HepG2 (cell line): ENCODE results near the gene TMEM187. TPM values are rescaled to one million over a fixed set of nuclear protein-coding genes. Genes with fewer than 3 reads are reported as not detected.

Source experiments
- ATAC-seq: fragments of 200-7000 bp; cut with Tn5 transposase; 3 replicates; pipeline ENCODE4 v1.9.1; 2020; ENCODE audit warnings: mild to moderate bottlenecking, moderate library complexity
- BruUV-seq: library from RNA; stranded (reverse); fragments of 400-500 nt; replicated peaks from 2 replicates; lab custom pipeline; 2021; lab: Mats Ljungman, UMichigan
- CTCF ChIA-PET: fragments of 300-600 bp; formaldehyde crosslinking; extraction: SDS; loops from one replicate; lab custom pipeline; 2021; ENCODE audit warnings: low total read pairs, inconsistent platforms, low intra/inter-chr PET ratio; lab: Yijun Ruan, JAX
- POLR2A ChIA-PET: fragments of 350-600 bp; sonication (Branson Sonifier 250); formaldehyde crosslinking; loops from one replicate; lab custom pipeline; 2020; ENCODE audit warnings: antibody characterized with exemption, inconsistent platforms; lab: Yijun Ruan, JAX
- DNase-seq: peaks from one replicate; pipeline ENCODE4 v3.0.0-alpha.2; 2015; ENCODE audit warnings: low spot score
- FAIRE-seq: peaks from 3 replicates; lab custom pipeline; 2011; peaks lifted over from hg19 to GRCh38; lab: Jason Lieb, UNC
- H2AFZ ChIP-seq: one replicate; pipeline ENCODE4 v1.6.1; 2011; ENCODE audit warnings: low read length, inconsistent platforms
- H3K27ac ChIP-seq: fragments of 300-600 bp; 3 replicates; pipeline ENCODE4 v1.8.0; 2011; ENCODE audit warnings: mixed run types, mild to moderate bottlenecking, mixed read lengths, low read length, inconsistent platforms; ENCODE audit not compliant: insufficient read depth; ENCODE audit errors: extremely low read length
- H3K27me3 ChIP-seq, 2 experiments: fragments of 200-600 bp in 1 of 2; 2 replicates in 1 of 2; 3 replicates in 1 of 2; pipeline versions ENCODE4 v1.6.0 to v1.8.0; 2011; ENCODE audit warnings: low read length in 2 of 2, mild to moderate bottlenecking in 2 of 2, moderate library complexity in 2 of 2, inconsistent platforms in 1 of 2; ENCODE audit not compliant: insufficient read depth in 2 of 2, control insufficient read depth in 1 of 2
- H3K36me3 ChIP-seq, 2 experiments: fragments of 200-600 bp in 1 of 2; replicated peaks in 1 of 2; 2 replicates in 1 of 2; 3 replicates in 1 of 2; pipeline versions ENCODE4 v1.5.1 to v1.8.0; 2011; ENCODE audit warnings: low read length in 2 of 2, inconsistent platforms in 1 of 2; ENCODE audit not compliant: insufficient read depth in 2 of 2, control insufficient read depth in 1 of 2
- H3K4me1 ChIP-seq: 2 replicates; pipeline ENCODE4 v1.5.1; 2012; ENCODE audit warnings: low read length, inconsistent platforms; ENCODE audit not compliant: insufficient read depth
- H3K4me2 ChIP-seq: 2 replicates; pipeline ENCODE4 v1.6.0; 2011; ENCODE audit warnings: low read depth, low read length, inconsistent platforms
- H3K4me3 ChIP-seq, 3 experiments: fragments of 200-600 bp in 1 of 3; sonication (generic), shearing (Covaris generic) in 1 of 3; replicated peaks in 1 of 3; 2 replicates each; pipeline ENCODE4 v1.5.1; 2011 to 2016; ENCODE audit warnings: low read length in 3 of 3, inconsistent platforms in 2 of 3, low read depth in 2 of 3, mild to moderate bottlenecking in 2 of 3, control low read depth in 1 of 3, mixed read lengths in 1 of 3; ENCODE audit not compliant: insufficient read depth in 1 of 3
- H3K79me2 ChIP-seq: one replicate; pipeline ENCODE4 v1.6.1; 2011; ENCODE audit warnings: low read length, inconsistent platforms; ENCODE audit not compliant: insufficient read depth
- H3K9ac ChIP-seq: 2 replicates; pipeline ENCODE4 v1.6.0; 2011; ENCODE audit warnings: mild to moderate bottlenecking, low read depth, low read length, inconsistent platforms; ENCODE audit not compliant: insufficient read depth
- H3K9me3 ChIP-seq: 2 replicates; pipeline ENCODE4 v1.5.1; 2012; ENCODE audit warnings: mild to moderate bottlenecking, low read length
- H4K20me1 ChIP-seq: 2 replicates; pipeline ENCODE4 v1.6.0; 2011; ENCODE audit warnings: inconsistent platforms, mild to moderate bottlenecking, low read length, moderate library complexity; ENCODE audit not compliant: insufficient read depth
- FOXK2 ChIP-seq: fragments of 450-650 bp; IDR thresholded peaks from 2 replicates; pipeline ENCODE4 v1.6.1; 2016
- IRF2 ChIP-seq: IDR thresholded peaks from 2 replicates; pipeline ENCODE4 v1.6.1; 2018; ENCODE audit warnings: missing genetic modification reagents, missing compliant biosample characterization
- ISX ChIP-seq: sonication (generic); formaldehyde crosslinking; conservative IDR thresholded peaks from 2 replicates; pipeline ENCODE4 v1.5.0; 2020; ENCODE audit warnings: missing genetic modification reagents
- ZNF496 ChIP-seq: sonication (generic); formaldehyde crosslinking; IDR thresholded peaks from 2 replicates; pipeline ENCODE4 v1.8.1; 2023; ENCODE audit warnings: mild to moderate bottlenecking, moderate library complexity, missing genetic modification reagents; ENCODE audit not compliant: insufficient replicate concordance
- ZNF770 ChIP-seq: sonication (generic); formaldehyde crosslinking; IDR thresholded peaks from 2 replicates; pipeline ENCODE4 v1.5.0; 2020; ENCODE audit warnings: mild to moderate bottlenecking, missing genetic modification reagents
- WGBS: methylation state at CpG from one replicate; pipeline ENCODE4 v1.1.6; 2017; ENCODE audit warnings: low lambda C conversion rate; 5-methylcytosine and 5-hydroxymethylcytosine counted together
- in situ Hi-C: cut with HindIII; loops from 2 replicates; pipeline ENCODE4 v1.10.0; 2017; ENCODE audit warnings: low pct_unique_long_range_greater_than_20kb; ENCODE audit not compliant: extremely low pct_ligation_motif_present
- intact Hi-C: fragments of 100-400 bp; cut with micrococcal nuclease; formaldehyde crosslinking; loops from one replicate; pipeline ENCODE4 v1.10.0; 2022; ENCODE audit not compliant: unreplicated experiment
- polyA plus RNA-seq, 8 experiments: library from polyadenylated mRNA; depleted of rRNA in 3 of 8; stranded (reverse) in 7 of 8; unstranded in 1 of 8; fragments of >200 nt; fragmentation: Illumina TruSeq in 4 of 8; extraction: Trizol in 4 of 8; gene quantifications; 2 replicates each; pipeline versions ENCODE4 v1.2.1 to v1.2.3, GENCODE V29; 2011 to 2016; ENCODE audit warnings: low read depth in 4 of 8, missing spikeins in 1 of 8, mixed read lengths in 1 of 8; ENCODE audit not compliant: insufficient read depth in 1 of 8
- total RNA-seq, 5 experiments: library from RNA; depleted of rRNA; stranded (reverse); fragments of >200 nt; fragmentation: Illumina TruSeq; extraction: Trizol; gene quantifications; 2 replicates each; pipeline ENCODE4 v1.2.3, GENCODE V29; 2016; ENCODE audit warnings: low read depth in 1 of 5

Gene TMEM187
- total and polyA plus RNA-seq, 2 of the 13 experiments (the other 11 are each of a cell fraction or from before 2014, with no cell fraction given): 2.2 to 6.2 TPM

GRCh38 chrX:153929576-153929975 lies 43.0 kb upstream of the TMEM187 start:
- ATAC-seq: no peak
- no peak for FAIRE-seq

More at GRCh38 chrX:153929576-153929975, 43.0 kb upstream of the TMEM187 start:
- Histone ChIP-seq H3K4me1 (peaks cover 38% of the 10 kb centered on the region), H3K27ac (no peak overlapping the region), H3K9me3 (no peaks in the 10 kb centered on the region), H3K9ac (no peak overlapping the region), H3K27me3 (no peaks in the 10 kb centered on the region), H3K36me3 (peaks cover 1 to 8% of the 10 kb centered on the region in 2 experiments; a peak in 1 of 5 replicates), H3K4me3 (no peak overlapping the region), H3K79me2 (peaks cover 9% of the 10 kb centered on the region), H3K4me2 (no peak overlapping the region), H4K20me1 (no peaks in the 10 kb centered on the region), H2AFZ (no peak overlapping the region)
- TF ChIP-seq IRF2 (CRISPR knock-in tag) (no peak), ISX (no peak), ZNF770 (CRISPR knock-in tag) (no peak), FOXK2 (no peak), ZNF496 (CRISPR knock-in tag) (no peak)
- intact Hi-C loops (no loop called here), in situ Hi-C loops (no loop called here)
- BruUV-seq: no TSS peak
- 80% methylated on average over 1 of the region's 10 CpGs for WGBS
- ChIA-PET CTCF (no interaction called here), POLR2A (interaction anchor here (4.2 kb wide), 1 partner anchor 17 kb away, joined by 82 read pairs; the partner anchor contains the start of gene RENBP)
- no peak for DNase-seq
